Lower lobe of right lung (tissue), 2 donors: Measurements from ENCODE around the gene LRRC75A. TPM values are rescaled to one million over a fixed set of nuclear protein-coding genes. Genes with fewer than 3 reads are reported as not detected.

Source experiments
- ATAC-seq, 2 donors: fragments of 200-7000 bp; cut with Tn5 transposase; one replicate each; pipeline ENCODE4 v1.9.1; 2020 to 2022; ENCODE audit warnings: mild to moderate bottlenecking in 2 of 2, moderate library complexity in 2 of 2
- DNase-seq: peaks from one replicate; pipeline ENCODE4 v3.0.0-alpha.2; 2020
- H3K27ac ChIP-seq: fragments of 200-600 bp; one replicate; pipeline ENCODE4 v1.8.0; 2022
- H3K27me3 ChIP-seq: fragments of 200-600 bp; one replicate; pipeline ENCODE4 v1.8.0; 2022; ENCODE audit warnings: low read depth
- H3K36me3 ChIP-seq: fragments of 200-600 bp; one replicate; pipeline ENCODE4 v1.8.0; 2022; ENCODE audit warnings: mild to moderate bottlenecking
- H3K4me1 ChIP-seq: fragments of 200-600 bp; one replicate; pipeline ENCODE4 v1.8.0; 2022
- H3K4me3 ChIP-seq: fragments of 200-600 bp; one replicate; pipeline ENCODE4 v1.8.0; 2022; ENCODE audit warnings: mild to moderate bottlenecking
- H3K9me3 ChIP-seq: fragments of 200-600 bp; one replicate; pipeline ENCODE4 v1.8.0; 2022
- intact Hi-C: fragments of 100-400 bp; cut with DNase I; formaldehyde crosslinking; loops from one replicate; pipeline ENCODE4 v1.11.0; 2022
- total RNA-seq: library from RNA; stranded (reverse); fragmentation: NEBNext Ultra II Directional; extraction: Animal tissue kit (Norgen Biotek cat#: 25700); gene quantifications from one replicate; pipeline ENCODE4 v1.2.1, GENCODE V29; 2021
- TF ChIP-seq, protein P1 (sequence below): fragments of 200-600 bp; IDR thresholded peaks from one replicate; pipeline ENCODE4 v1.8.0; 2022; ENCODE audit warnings: antibody characterized with exemption, mild to moderate bottlenecking
- donor health status: DM: no; HTN: yes; CAD: no; lungs with severe emphysema.

The LRRC75A gene
- total RNA-seq, 1 donor from 2014 or later = 3.8 TPM

DNA sequence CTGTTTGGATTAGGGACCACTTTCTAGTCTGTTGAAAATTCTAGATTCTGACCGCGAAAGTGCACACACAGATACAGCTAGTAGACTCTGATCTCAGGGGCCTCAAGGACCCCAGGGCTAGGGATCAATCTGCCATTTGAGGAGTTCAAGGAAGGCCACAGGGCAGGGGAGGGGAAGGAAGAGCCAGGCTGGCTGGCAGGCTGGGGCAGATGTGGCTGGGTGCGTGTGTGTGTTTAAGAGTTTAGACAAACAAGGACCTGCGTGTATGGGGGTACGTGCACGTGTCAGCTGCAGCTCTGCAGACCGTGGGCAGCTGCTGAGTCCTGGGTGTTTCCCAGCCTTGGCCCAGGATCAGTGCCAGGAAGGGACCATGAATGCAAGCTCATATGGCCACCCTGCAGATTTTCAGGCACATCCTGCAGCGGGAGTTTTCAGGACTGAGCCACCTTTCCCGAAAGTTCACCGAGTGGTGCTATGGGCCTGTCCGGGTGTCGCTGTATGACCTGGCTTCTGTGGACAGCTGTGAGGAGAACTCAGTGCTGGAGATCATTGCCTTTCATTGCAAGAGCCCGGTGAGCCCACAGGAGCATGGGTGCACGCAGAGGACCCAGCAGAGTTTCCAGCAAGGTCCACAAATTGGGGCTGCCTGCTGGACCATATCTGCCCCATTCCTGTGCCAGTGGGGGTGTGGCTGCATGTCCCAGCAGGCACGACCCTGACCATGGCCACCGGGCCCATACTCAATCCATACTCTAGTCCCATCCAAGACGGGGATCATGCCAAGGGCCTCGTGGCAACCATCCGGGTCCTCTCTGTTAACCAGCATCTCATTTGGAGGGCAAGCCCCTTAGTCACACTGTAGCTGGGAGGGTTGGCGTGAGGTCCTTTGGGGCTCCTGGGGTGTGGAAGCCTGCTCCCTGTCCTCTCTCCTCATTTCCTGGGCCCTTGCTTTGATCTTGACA is 66.0 kb downstream of the LRRC75A start:
- no peak for ATAC-seq
- Histone ChIP-seq H3K4me1 (peaks cover 4% of the 10 kb centered on the region), H3K9me3 (no peaks in the 10 kb centered on the region), H3K27ac (no peak overlapping the region), H3K4me3 (no peak overlapping the region), H3K36me3 (peaks cover 92% of the 10 kb centered on the region), H3K27me3 (no peaks in the 10 kb centered on the region)
- DNase-seq = no peak
- intact Hi-C loops = no loop called here
- TF ChIP-seq, protein P1, sequence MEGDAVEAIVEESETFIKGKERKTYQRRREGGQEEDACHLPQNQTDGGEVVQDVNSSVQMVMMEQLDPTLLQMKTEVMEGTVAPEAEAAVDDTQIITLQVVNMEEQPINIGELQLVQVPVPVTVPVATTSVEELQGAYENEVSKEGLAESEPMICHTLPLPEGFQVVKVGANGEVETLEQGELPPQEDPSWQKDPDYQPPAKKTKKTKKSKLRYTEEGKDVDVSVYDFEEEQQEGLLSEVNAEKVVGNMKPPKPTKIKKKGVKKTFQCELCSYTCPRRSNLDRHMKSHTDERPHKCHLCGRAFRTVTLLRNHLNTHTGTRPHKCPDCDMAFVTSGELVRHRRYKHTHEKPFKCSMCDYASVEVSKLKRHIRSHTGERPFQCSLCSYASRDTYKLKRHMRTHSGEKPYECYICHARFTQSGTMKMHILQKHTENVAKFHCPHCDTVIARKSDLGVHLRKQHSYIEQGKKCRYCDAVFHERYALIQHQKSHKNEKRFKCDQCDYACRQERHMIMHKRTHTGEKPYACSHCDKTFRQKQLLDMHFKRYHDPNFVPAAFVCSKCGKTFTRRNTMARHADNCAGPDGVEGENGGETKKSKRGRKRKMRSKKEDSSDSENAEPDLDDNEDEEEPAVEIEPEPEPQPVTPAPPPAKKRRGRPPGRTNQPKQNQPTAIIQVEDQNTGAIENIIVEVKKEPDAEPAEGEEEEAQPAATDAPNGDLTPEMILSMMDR = no peak

DNA sequence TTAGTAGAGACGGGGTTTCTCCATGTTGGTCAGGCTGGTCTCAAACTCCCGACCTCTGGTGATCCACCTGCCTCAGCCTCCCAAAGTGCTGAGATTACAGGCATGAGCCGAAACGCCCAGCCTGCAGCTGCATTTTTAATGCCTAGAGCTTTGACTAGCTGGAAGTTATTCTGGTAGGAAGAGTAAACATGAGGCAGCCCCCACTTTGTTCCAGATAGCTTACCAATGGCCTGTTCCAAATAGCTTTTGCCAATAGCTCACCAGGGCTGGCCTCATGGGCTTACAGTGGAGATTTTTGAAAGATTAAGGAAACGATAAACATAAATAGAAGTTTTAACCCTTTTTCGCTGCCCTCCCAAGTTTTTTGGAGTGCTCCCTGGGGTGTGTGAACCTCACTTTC is 66.8 kb downstream of the LRRC75A start:
- TF ChIP-seq, protein P1 = no peak
- peaks cover 7% of the 10 kb centered on the region for H3K4me1 ChIP-seq
- H3K4me3 ChIP-seq = no peak overlapping the region
- intact Hi-C loops = no loop called here
- DNase-seq (no peak), ATAC-seq (no peak)
- H3K9me3 ChIP-seq = no peaks in the 10 kb centered on the region
- no peak overlapping the region for H3K27ac ChIP-seq
- peaks cover 93% of the 10 kb centered on the region for H3K36me3 ChIP-seq
- H3K27me3 ChIP-seq = no peaks in the 10 kb centered on the region

DNA sequence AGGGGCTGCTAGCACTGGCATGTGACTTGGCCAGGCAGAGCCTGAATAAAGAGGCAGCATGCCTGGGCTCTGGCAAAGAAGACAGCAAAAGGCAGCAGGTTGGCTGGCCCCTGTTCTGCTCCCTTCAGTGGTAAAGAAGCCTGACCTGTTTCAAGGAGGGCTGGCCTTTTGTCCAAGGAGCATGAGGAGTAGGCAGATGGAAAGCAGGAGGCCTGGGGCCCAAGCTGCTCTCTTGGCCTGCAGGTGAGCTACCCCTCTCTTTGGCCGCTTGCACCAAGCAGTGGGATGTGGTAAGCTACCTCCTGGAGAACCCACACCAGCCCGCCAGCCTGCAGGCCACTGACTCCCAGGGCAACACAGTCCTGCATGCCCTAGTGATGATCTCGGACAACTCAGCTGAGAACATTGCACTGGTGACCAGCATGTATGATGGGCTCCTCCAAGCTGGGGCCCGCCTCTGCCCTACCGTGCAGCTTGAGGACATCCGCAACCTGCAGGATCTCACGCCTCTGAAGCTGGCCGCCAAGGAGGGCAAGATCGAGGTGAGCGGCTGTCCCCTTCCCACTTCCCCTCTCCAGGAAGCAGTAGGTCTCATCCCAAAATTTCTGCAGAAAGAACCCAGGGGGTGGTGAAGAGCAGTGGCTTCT is 68.6 kb downstream of the LRRC75A start:
- Histone ChIP-seq H3K27me3 (no peaks in the 10 kb centered on the region), H3K4me1 (peaks cover 23% of the 10 kb centered on the region), H3K9me3 (no peaks in the 10 kb centered on the region), H3K27ac (no peak overlapping the region), H3K36me3 (peaks cover 86% of the 10 kb centered on the region), H3K4me3 (no peak overlapping the region)
- ATAC-seq (no peak), DNase-seq (no peak)
- TF ChIP-seq, protein P1 = no peak
- intact Hi-C loops = no loop called here

DNA sequence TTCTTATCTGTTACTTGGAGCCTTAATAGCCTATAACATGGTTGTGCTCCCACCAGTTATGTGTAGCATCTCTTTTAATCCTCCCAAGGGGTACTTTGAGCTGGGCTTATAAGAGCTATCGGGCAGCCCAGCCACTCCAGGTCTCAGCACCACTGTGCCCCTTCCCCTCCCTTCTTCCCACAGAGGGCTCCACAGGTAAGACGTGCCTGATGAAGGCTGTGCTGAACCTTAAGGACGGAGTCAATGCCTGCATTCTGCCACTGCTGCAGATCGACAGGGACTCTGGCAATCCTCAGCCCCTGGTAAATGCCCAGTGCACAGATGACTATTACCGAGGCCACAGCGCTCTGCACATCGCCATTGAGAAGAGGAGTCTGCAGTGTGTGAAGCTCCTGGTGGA is 69.6 kb downstream of the LRRC75A start:
- ATAC-seq (no peak), DNase-seq (no peak)
- TF ChIP-seq, protein P1 = no peak
- Histone ChIP-seq H3K27me3 (no peaks in the 10 kb centered on the region), H3K4me3 (no peak overlapping the region), H3K4me1 (peaks cover 29% of the 10 kb centered on the region), H3K9me3 (no peaks in the 10 kb centered on the region), H3K36me3 (peaks cover 86% of the 10 kb centered on the region), H3K27ac (no peak overlapping the region)
- intact Hi-C loops = no loop called here

DNA sequence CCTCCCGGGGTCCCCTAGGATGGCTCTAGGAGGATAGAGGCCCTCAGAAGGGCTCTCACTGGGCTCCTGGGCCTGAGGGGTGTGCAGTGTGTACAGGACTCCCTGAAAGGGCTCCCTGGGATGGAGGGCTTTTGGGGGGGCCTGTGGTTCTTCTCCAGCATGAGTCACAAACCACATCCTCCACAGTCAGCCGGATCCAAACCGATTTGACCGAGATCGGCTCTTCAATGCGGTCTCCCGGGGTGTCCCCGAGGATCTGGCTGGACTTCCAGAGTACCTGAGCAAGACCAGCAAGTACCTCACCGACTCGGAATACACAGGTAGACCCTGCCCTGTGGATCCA is 72.1 kb downstream of the LRRC75A start:
- TF ChIP-seq, protein P1 = no peak
- peaks cover 61% of the 10 kb centered on the region for H3K36me3 ChIP-seq
- intact Hi-C loops = no loop called here
- H3K27me3 ChIP-seq = no peaks in the 10 kb centered on the region
- DNase-seq (no peak), ATAC-seq (no peak)
- H3K4me3 ChIP-seq = no peak overlapping the region
- peak overlapping the region; percentile 69 for H3K27ac ChIP-seq
- H3K9me3 ChIP-seq = no peaks in the 10 kb centered on the region
- peaks cover 44% of the 10 kb centered on the region for H3K4me1 ChIP-seq
